ENCODE data around the gene DDRGK1. TPM values are rescaled to one million over a fixed set of nuclear protein-coding genes. Genes with fewer than 3 reads are reported as not detected.

Gene DDRGK1
- total and polyA plus RNA-seq, 2 of the 8 experiments (the other 6 are each of a cell fraction or from before 2014, with no cell fraction given), result 29.4 to 42.0 TPM

DNA sequence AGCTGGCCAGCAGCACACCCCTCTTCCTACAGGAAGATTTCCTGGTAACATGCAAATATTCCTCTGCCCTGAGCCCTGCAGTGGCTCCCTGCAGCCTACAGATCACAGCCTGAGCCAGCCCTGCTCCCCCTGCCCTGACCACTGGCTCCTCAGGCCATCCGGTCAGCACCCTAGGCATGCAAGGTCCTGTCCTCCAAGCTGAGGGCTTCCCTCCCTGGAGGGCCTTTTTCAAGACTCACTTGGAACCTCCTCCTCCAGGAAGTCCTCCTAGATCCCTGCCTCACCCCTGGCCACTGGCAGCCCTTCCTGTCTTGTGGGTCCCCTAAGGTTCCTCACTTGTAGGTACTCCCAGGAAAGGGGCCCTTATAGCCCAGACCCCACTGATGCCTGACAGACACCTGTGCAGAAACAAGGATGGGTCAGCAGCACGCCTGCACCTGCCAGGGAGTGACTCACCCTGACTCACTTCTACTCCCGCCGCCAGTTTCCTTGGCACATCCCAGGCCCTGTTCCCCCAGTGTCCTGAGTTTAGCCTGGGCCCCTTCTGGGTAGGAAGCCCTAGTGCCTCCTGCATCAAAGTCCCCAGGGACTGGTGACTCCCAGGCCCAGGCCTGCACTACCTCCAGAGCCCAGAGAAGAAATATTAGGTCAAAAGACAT, 31.3 kb upstream of the DDRGK1 start:
- ChIA-PET POLR2A (ENCODE audit: partially characterized antibody) (interaction anchor here (1.7 to 3.1 kb wide), 2 partner anchors 8 to 11 kb away, joined by 5 to 14 read pairs; no protein-coding TSS in a partner anchor), CTCF (ENCODE audit: partially characterized antibody) (interaction anchor here (1.2 to 3.3 kb wide), 6 partner anchors 8 to 17 kb away, joined by 3 to 15 read pairs (median 6); no protein-coding TSS in a partner anchor)
- no peak overlapping the region for H3K18ac ChIP-seq (ENCODE audit: extremely low read depth, low read length)
- H3K23ac ChIP-seq (ENCODE audit: insufficient read length), result no peak overlapping the region
- H3K79me1 ChIP-seq (ENCODE audit: low read depth, low read length), result no peaks in the 10 kb centered on the region
- no peak overlapping the region for H3K27ac ChIP-seq (ENCODE audit: low read depth, low read length)
- no peak overlapping the region for H4K91ac ChIP-seq (replicated peaks; ENCODE audit: insufficient read length, low read length)
- H3K4ac ChIP-seq (replicated peaks; ENCODE audit: insufficient read length, low read depth, low read length), result no peak overlapping the region
- H2BK12ac ChIP-seq (ENCODE audit: low read depth, low read length), result no peak overlapping the region
- peaks cover 0 to 7% of the 10 kb centered on the region in 2 experiments for H4K20me1 ChIP-seq (replicated peaks in 1 of 2; ENCODE audit: control insufficient read depth in 1 of 2, insufficient read depth in 2 of 2, low read length in 2 of 2)
- H3K4me1 ChIP-seq (replicated peaks in 1 of 4; ENCODE audit: control insufficient read depth in 3 of 4, insufficient read depth in 4 of 4, low read length in 3 of 4), result peaks cover 0 to 17% (median 7%) of the 10 kb centered on the region in 4 experiments; a peak in 6 of 7 replicates
- no peak overlapping the region; the same call in 1 of the 2 replicates for H2BK5ac ChIP-seq (ENCODE audit: low read depth, low read length)
- H4K5ac ChIP-seq (ENCODE audit: insufficient read length, low read depth, low read length), result no peak overlapping the region
- WGBS, 2 experiments (ENCODE audit: extremely low coverage in 1 of 2, insufficient coverage in 1 of 2, insufficient read length in 1 of 2, insufficient replicate concordance in 2 of 2, low coverage in 1 of 2, low lambda C conversion rate in 2 of 2, missing lambda C conversion rate in 1 of 2), result 94% methylated on average over 4 of the region's 4 CpGs; no CpG with 5 or more reads in 1 of the 2 experiments
- H2BK15ac ChIP-seq (ENCODE audit: low read length), result no peak overlapping the region
- DNase-seq (ENCODE audit: low read depth in 1 of 2, low spot score in 2 of 2) (no peak), FAIRE-seq (no peak)
- no peak overlapping the region; the same call in 1 of the 2 replicates for H4K8ac ChIP-seq (ENCODE audit: extremely low read depth, insufficient read depth, low read length)
- no peak overlapping the region for H2BK120ac ChIP-seq (replicated peaks; ENCODE audit: low read depth, low read length)
- TF ChIP-seq JUN (IDR thresholded peaks at IDR 0.05; ENCODE audit: low read depth, low read length) (no peak), NRF1 (IDR thresholded peaks at IDR 0.05; ENCODE audit: low read depth, low read length) (no peak), RNF2 (IDR thresholded peaks at IDR 0.05; ENCODE audit: borderline replicate concordance, low read depth, low read length, missing control alignments, poor library complexity, severe bottlenecking) (no peak), YY1 (IDR thresholded peaks at IDR 0.05; ENCODE audit: low read depth, low read length) (no peak), KDM1A (IDR thresholded peaks at IDR 0.05; ENCODE audit: borderline replicate concordance, low read length) (no peak), SUZ12 (IDR thresholded peaks at IDR 0.05; ENCODE audit: low read length) (no peak), BRCA1 (IDR thresholded peaks at IDR 0.05; ENCODE audit: low read depth, low read length) (no peak), SIRT6 (IDR thresholded peaks at IDR 0.05; ENCODE audit: low read length) (no peak), CBX5 (IDR thresholded peaks at IDR 0.05; ENCODE audit: low read depth, low read length) (no peak), TCF12 (IDR thresholded peaks at IDR 0.05; ENCODE audit: low read depth, low read length) (no peak), PHF8 (conservative IDR thresholded peaks at IDR 0.05; ENCODE audit: low read depth, low read length) (no peak), KDM4A (IDR thresholded peaks at IDR 0.05; ENCODE audit: low read depth, low read length, severe bottlenecking) (no peak)
- no peak overlapping the region for H3K4me2 ChIP-seq (ENCODE audit: insufficient read depth in 1 of 2, low read depth in 2 of 2, low read length in 2 of 2)
- H3K27me3 ChIP-seq (replicated peaks in 1 of 4; ENCODE audit: control insufficient read depth in 3 of 4, extremely low read depth in 1 of 4, insufficient read depth in 3 of 4, low read length in 3 of 4), result peaks cover 11 to 35% (median 29%) of the 10 kb centered on the region in 4 experiments
- no peak overlapping the region for H3K4me3 ChIP-seq (ENCODE audit: extremely low read depth in 1 of 4, insufficient read depth in 2 of 4, low read depth in 3 of 4, low read length in 4 of 4)
- no peak overlapping the region for H3K56ac ChIP-seq (replicated peaks; ENCODE audit: insufficient read length, low read depth, low read length)
- H3K9me3 ChIP-seq (ENCODE audit: insufficient read depth in 2 of 2, low read depth in 1 of 2, low read length in 1 of 2), result no peaks in the 10 kb centered on the region
- H2BK20ac ChIP-seq (ENCODE audit: low read length), result no peak overlapping the region
- H2AFZ ChIP-seq (ENCODE audit: low read length), result no peak overlapping the region
- H3K14ac ChIP-seq (ENCODE audit: insufficient read length), result no peak overlapping the region
- peaks cover 0 to 5% (median under 1%) of the 10 kb centered on the region in 4 experiments; a peak in 2 of 8 replicates for H3K36me3 ChIP-seq (ENCODE audit: control insufficient read depth in 2 of 4, insufficient read depth in 4 of 4, low read length in 3 of 4)
- no peak overlapping the region for H3K9ac ChIP-seq (replicated peaks in 1 of 4; ENCODE audit: extremely low read depth in 1 of 4, low read depth in 3 of 4, low read length in 3 of 4)
- no peaks in the 10 kb centered on the region for H3K79me2 ChIP-seq (ENCODE audit: control insufficient read depth in 1 of 2, insufficient read depth in 2 of 2, low read length in 2 of 2)
- peaks cover 16% of the 10 kb centered on the region; the same call in 1 of the 2 replicates for H3K23me2 ChIP-seq (ENCODE audit: low read depth, low read length)
- H2AK5ac ChIP-seq (ENCODE audit: low read depth, low read length), result no peak overlapping the region
